Effector memory CD8-positive, alpha-beta T cell (primary cell): Measurements from ENCODE around the gene IL1F10.
A peak's percentile ranks its signal among the peaks of the same experiment; 100 is the strongest.
"Not testable (repeated sequence)": the region's sequence is repeated elsewhere in the genome, so short reads cannot be mapped to it uniquely, and the experiment has no call there.

Source experiments
- ATAC-seq: fragments of 150-1000 bp; cut with Tn5 transposase; replicated peaks from 2 replicates; pipeline ENCODE4 v1.10.0; 2021; ENCODE audit warnings: mild to moderate bottlenecking, moderate library complexity
- DNase-seq, 3 experiments: peaks; one replicate each; pipeline ENCODE4 v3.0.0; 2021
- H3K27ac Mint-ChIP-seq, 2 donors: one replicate each; pipeline ENCODE4 v1.8.0; 2022; ENCODE audit warnings: mild to moderate bottlenecking in 2 of 2, mixed read lengths in 2 of 2, moderate library complexity in 2 of 2
- H3K27me3 Mint-ChIP-seq, 2 donors: one replicate each; pipeline ENCODE4 v1.8.0; 2022; ENCODE audit warnings: mixed read lengths in 2 of 2
- H3K36me3 Mint-ChIP-seq: one replicate; pipeline ENCODE4 v1.8.0; 2022; ENCODE audit warnings: mild to moderate bottlenecking, moderate library complexity, mixed read lengths; ENCODE audit not compliant: insufficient read depth
- H3K4me1 Mint-ChIP-seq, 2 donors: one replicate each; pipeline ENCODE4 v1.8.0; 2022; ENCODE audit warnings: low read depth in 2 of 2, mixed read lengths in 2 of 2
- H3K4me3 Mint-ChIP-seq, 2 donors: one replicate each; pipeline ENCODE4 v1.8.0; 2022; ENCODE audit warnings: mild to moderate bottlenecking in 2 of 2, mixed read lengths in 2 of 2, moderate library complexity in 2 of 2
- H3K9me3 Mint-ChIP-seq, 2 donors: one replicate each; pipeline ENCODE4 v1.8.0; 2022; ENCODE audit warnings: mixed read lengths in 2 of 2

The IL1F10 gene

DNA sequence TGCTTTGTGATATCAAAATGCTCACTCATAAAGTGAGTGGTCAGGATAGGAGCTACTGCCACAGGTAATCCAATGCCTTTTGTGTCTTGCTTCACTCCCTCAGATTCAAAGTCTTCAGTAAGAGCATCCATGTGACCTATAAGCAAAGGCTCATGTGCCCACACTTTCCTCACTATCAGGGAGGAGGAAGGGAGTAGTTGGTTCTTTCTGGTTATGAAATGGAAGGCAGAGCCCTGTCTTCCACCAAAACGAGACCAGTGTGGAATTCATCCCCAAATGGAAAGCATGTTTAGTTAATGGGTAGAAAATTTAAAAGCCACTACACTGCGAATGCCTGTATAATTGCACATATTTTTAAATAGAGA, 25.8 kb downstream of the IL1F10 start:
- Mint-ChIP-seq H3K36me3 (no peaks in the 10 kb centered on the region), H3K4me3 (no peak overlapping the region), H3K9me3 (peaks cover 0 to 2% of the 10 kb centered on the region in 2 donors), H3K4me1 (peaks cover 9% of the 10 kb centered on the region in 2 donors), H3K27me3 (peaks cover 7 to 9% of the 10 kb centered on the region in 2 donors), H3K27ac (no peak overlapping the region)
- DNase-seq (no peak), ATAC-seq (no peak)

DNA sequence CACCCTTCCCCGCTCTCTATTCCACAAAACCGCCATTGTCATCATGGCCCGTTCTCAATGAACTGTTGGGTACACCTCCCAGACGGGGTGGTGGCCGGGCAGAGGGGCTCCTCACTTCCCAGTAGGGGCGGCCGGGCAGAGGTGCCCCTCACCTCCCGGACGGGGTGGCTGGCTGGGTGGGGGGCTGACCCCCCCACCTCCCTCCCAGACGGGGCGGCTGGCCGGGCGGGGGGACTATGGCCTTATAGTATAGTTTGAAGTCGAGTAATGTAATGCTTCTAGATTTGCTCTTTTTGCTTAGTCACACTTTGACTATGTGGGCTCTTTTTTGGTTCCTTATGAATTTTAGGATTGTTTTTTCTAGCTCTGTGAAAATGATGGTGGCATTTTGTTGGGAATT, 28.5 kb downstream of the IL1F10 start:
- not testable (repeated sequence) for H3K4me3 Mint-ChIP-seq, ATAC-seq, H3K27ac Mint-ChIP-seq, H3K4me1 Mint-ChIP-seq, H3K36me3 Mint-ChIP-seq, DNase-seq, H3K9me3 Mint-ChIP-seq
- H3K27me3 Mint-ChIP-seq = peaks cover 9 to 11% of the 10 kb centered on the region in 2 donors

DNA sequence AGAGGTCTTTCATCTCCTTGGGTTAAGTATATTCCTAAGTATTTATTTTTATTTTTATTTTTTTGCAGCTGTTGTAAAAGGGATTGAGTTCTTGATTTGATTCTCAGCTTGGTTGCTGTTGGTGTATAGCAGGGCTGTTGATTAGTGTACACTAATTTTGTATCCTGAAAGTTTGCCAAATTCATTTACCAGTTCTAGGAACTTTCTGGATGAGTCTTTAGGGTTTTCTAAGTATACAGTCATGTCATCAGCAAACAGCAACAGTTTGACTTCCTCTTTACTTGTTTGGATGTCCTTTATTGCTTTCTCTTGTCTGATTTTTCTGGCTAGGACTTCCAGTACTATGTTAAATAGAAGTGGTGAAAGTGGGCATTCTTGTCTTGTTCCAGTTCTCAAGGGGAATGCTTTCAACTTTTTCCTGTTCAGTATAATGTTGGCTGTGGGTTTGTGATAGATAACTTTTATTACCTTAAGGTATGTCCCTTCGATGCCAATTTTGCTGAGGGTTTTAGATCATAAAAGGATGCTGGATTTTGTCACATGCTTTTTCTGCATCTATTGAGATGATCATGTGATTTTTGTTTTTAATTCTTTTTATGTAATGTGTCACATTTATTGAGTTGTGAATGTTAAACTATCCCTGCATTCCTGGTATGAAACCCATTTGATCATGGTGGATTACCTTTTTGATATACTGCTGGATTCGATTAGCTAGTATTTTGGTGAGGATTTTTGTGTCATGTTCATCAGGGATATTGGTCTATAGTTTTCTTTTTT, 29.3 kb downstream of the IL1F10 start:
- not testable (repeated sequence) for H3K4me3 Mint-ChIP-seq, H3K4me1 Mint-ChIP-seq, ATAC-seq, DNase-seq, H3K36me3 Mint-ChIP-seq, H3K9me3 Mint-ChIP-seq
- peak overlapping the region in 1 of 2 donors; percentile 44 for H3K27ac Mint-ChIP-seq
- peaks cover 10 to 11% of the 10 kb centered on the region in 2 donors for H3K27me3 Mint-ChIP-seq

DNA sequence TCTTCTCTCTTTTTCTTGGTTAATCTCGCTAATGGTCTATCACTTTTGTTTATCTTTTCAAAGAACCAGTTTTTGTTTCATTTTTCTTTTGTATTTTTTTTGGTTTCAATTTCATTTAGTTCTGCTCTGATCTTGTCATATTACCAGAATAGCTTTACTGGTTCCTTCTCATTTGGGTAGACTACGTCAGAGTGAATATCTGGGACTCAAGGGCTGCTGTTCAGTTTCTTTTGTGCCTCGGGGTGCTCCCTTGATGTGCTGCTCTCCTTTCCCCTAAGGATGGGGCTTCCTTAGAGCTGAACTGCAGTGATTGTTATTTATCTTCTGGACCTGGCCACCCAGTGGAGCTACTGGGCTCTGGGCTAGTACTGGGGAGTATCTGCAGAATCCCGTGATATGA, 30.3 kb downstream of the IL1F10 start:
- Mint-ChIP-seq H3K4me3 (peak overlapping the region; percentile 48 to 72), H3K4me1 (peaks cover 9% of the 10 kb centered on the region in 2 donors), H3K27ac (peak overlapping the region; percentile 44 to 60), H3K36me3 (no peaks in the 10 kb centered on the region), H3K27me3 (peaks cover 20% of the 10 kb centered on the region in 2 donors), H3K9me3 (peaks cover 0 to 6% of the 10 kb centered on the region in 2 donors)
- no peak for DNase-seq
- peak; percentile 46 for ATAC-seq

DNA sequence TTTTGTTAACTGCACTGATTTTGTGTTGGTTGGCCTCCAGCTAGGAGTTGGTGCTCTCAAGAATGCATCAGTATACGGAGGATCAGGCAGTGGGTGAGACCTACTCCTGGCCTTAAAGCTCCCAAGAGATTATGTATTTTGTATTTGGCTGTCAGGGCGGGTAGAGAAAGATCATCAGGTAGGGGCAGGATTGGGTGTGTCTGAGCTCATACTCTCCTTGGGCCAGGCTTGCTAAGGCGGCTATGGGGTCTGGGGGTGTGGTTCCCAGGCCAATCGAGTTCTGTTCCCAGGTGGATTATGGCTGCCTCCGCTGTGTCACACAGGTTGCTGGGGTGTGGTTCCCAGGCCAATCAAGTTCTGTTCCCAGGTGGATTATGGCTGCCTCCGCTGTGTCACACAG, 30.8 kb downstream of the IL1F10 start:
- Mint-ChIP-seq H3K27ac (peak overlapping the region; percentile 44 to 60), H3K4me3 (peak overlapping the region; percentile 48 to 72), H3K36me3 (no peaks in the 10 kb centered on the region), H3K9me3 (peaks cover 0 to 6% of the 10 kb centered on the region in 2 donors), H3K27me3 (peaks cover 20% of the 10 kb centered on the region in 2 donors), H3K4me1 (peaks cover 9% of the 10 kb centered on the region in 2 donors)
- ATAC-seq (no peak), DNase-seq (no peak)

DNA sequence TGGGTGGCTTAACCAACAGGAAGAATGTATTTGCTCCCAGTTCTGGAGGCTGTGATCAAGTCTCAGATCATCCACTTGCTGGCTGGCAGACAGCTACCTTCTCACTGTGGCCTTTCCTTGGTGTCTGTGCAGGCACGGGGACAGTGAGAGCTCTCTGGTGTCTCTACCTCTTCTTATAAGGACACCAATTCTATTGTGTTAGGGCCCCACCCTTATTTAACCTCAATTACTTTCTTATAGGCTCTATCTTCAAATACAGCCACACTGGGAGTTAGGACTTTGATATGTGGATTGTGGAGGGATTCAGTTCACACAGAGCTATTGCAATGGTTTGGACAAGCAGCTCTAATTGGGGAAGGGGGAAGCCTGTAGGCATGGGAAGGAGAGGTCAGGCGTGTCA, 34.4 kb downstream of the IL1F10 start:
- ATAC-seq = no peak
- no peak overlapping the region for H3K4me3 Mint-ChIP-seq
- H3K27me3 Mint-ChIP-seq = peaks cover 17 to 20% of the 10 kb centered on the region in 2 donors
- H3K36me3 Mint-ChIP-seq = no peaks in the 10 kb centered on the region
- no peak for DNase-seq
- peaks cover 0 to 6% of the 10 kb centered on the region in 2 donors for H3K9me3 Mint-ChIP-seq
- peaks cover 9% of the 10 kb centered on the region in 2 donors for H3K4me1 Mint-ChIP-seq
- no peak overlapping the region for H3K27ac Mint-ChIP-seq

DNA sequence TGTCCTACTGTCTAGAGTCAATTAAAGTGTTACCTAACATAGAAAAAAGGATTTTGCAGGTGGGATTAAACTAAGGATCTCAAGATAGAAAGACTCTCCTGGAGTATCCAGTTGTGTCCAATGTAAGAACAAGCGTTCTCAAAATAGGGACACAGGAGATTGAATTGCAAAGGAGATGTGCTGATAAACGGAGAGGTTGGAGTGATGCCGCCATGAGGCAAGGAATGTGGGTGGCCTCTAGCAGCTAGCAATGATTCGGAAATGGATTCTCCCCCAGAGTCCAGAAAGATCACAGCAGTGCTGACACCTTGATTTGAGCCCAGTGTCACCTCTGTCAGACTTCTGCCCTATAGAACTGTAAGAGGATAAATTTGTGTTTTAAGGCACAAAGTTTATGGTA, 35.5 kb downstream of the IL1F10 start:
- Mint-ChIP-seq H3K27ac (no peak overlapping the region), H3K9me3 (peaks cover 0 to 5% of the 10 kb centered on the region in 2 donors), H3K36me3 (no peaks in the 10 kb centered on the region), H3K4me1 (peaks cover 1 to 2% of the 10 kb centered on the region in 2 donors), H3K4me3 (no peak overlapping the region), H3K27me3 (peaks cover 18 to 23% of the 10 kb centered on the region in 2 donors)
- ATAC-seq (no peak), DNase-seq (no peak)

DNA sequence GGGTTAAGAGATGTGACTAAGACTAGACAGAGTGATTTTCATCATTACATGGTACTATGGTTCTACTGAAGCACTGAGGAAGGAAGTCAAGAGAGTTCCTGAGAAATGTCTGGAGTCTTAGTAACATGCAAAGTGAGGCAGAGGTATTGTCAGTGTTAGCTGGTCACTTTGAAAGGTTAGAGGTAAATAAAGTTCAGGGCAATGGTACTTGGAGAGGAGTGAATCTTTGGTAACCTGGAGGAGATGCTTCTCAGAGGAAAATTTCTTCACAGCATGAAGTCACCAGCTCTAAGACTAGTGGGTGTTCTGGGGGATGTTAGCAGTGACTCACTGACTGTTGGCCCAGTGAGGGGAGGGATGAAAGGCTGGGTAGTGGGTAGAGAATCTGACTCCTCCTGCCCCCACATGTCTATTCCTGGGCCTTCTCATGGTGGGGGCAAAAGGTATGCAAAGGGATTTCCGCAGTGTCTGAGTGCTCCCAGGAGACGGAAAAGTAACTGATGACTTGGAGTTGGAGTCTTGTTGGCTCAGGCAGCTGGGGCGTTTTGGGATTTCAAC, 36.4 kb downstream of the IL1F10 start:
- Mint-ChIP-seq H3K4me3 (no peak overlapping the region), H3K36me3 (no peaks in the 10 kb centered on the region), H3K4me1 (no peaks in the 10 kb centered on the region), H3K27ac (no peak overlapping the region), H3K27me3 (peaks cover 25 to 31% of the 10 kb centered on the region in 2 donors), H3K9me3 (peaks cover 0 to 5% of the 10 kb centered on the region in 2 donors)
- DNase-seq = no peak
- ATAC-seq = no peak

DNA sequence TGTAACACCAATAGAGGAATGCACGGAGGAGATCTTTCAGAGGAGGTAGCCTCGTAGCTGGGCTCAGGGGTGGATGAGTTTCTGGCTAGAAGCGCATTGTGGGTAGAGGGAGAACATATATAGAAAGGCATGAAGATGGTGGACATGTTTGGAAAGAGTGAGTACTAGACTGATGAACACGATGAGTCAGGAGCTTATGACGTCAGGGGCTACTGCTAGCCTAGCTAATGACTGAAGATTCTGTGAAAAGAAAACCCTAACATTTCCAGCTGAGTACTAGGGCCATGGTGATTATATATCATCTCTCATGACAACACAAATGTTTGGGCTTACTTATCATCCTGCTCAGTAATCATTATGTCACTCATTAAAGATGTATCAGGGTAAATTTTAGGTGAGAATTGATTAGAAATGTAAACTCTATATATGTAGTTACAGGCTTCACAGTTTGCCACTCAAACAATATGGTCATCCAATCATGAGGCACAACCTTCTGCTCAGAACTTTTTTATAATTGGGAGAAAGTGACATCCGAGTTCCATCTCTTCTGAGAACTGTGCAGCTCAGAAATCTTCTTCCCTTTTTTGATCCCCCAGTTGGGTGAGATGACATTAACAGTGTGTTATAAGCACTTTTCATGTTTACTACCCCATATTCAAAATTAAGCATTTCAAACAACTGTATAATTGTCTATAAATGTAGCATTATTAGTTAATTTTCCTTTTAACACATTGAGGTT, 37.4 kb downstream of the IL1F10 start:
- no peak overlapping the region for H3K4me3 Mint-ChIP-seq
- peaks cover 25 to 31% of the 10 kb centered on the region in 2 donors for H3K27me3 Mint-ChIP-seq
- peaks cover 0 to 5% of the 10 kb centered on the region in 2 donors for H3K9me3 Mint-ChIP-seq
- DNase-seq = no peak
- ATAC-seq = no peak
- no peaks in the 10 kb centered on the region for H3K36me3 Mint-ChIP-seq
- no peak overlapping the region for H3K27ac Mint-ChIP-seq
- H3K4me1 Mint-ChIP-seq = no peaks in the 10 kb centered on the region

DNA sequence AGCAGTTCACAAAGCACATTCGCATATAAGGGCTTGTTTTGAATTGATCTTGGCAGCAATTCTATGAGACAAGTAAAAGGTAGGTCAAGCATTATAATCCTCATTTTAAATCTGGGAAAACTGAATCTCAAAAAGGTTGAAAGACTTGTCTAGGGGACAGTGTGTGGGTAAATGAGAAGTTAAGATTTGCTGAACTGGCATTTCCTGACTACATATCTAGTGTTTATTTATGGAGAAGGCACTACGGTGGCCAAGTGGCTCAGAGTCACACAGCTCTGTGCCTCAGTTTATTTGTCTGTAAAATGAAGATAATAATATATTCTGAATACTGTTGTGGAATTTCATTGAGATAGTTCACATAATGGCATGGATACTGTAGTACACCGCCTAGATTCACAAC, 43.4 kb downstream of the IL1F10 start:
- no peak overlapping the region for H3K27ac Mint-ChIP-seq
- H3K4me3 Mint-ChIP-seq = no peak overlapping the region
- no peaks in the 10 kb centered on the region for H3K9me3 Mint-ChIP-seq
- ATAC-seq (no peak), DNase-seq (no peak)
- peaks cover 11 to 12% of the 10 kb centered on the region in 2 donors for H3K27me3 Mint-ChIP-seq
- H3K4me1 Mint-ChIP-seq = peaks cover 0 to 5% of the 10 kb centered on the region in 2 donors
- H3K36me3 Mint-ChIP-seq = no peaks in the 10 kb centered on the region

DNA sequence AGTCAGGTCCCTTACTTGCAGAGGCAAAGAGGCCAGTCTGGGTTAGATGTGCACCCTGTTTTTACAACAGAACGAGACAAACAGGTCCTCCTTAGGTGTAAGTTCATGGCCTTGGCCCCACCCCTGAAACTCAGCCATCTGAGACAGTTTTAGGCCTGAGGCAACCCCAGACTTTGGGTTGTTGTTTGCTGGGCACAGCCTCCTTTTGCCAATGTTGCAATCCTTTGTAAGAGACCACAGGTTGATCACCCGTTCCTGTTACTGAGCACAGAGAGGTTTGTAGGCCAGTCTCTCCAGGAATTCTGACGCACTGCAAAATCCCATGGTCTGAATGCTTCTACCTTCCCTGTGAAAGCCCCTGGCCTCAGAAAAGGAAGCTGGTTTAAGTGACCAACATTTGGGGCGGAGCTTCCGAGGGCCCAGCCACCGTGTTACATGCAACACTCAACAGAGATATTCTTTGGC, 44.1 kb downstream of the IL1F10 start:
- ATAC-seq = no peak
- no peaks in the 10 kb centered on the region for H3K36me3 Mint-ChIP-seq
- H3K4me3 Mint-ChIP-seq = no peak overlapping the region
- H3K27me3 Mint-ChIP-seq = peaks cover 10 to 11% of the 10 kb centered on the region in 2 donors
- no peaks in the 10 kb centered on the region for H3K9me3 Mint-ChIP-seq
- peaks cover 0 to 8% of the 10 kb centered on the region in 2 donors for H3K4me1 Mint-ChIP-seq
- DNase-seq = no peak
- H3K27ac Mint-ChIP-seq = no peak overlapping the region

DNA sequence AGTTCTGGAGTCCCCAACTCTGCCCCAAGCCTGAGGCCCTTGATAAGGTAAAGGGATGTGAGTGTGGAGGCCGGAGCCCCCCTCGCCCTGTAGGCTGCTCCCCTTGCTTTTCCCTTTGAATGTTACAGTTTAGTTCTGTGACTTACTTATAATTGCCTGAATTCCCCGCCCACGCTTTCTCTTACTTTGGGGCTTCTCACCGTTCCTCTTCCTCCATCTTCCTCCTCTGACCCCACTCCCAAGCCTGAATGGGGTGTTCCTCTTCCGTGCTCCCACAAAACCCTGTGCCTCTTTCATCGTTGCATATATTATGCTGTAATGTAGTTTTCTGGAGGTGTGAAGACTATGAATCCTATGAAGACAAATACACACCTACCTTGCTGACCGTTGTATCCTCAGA, 44.7 kb downstream of the IL1F10 start:
- peaks cover 0 to 8% of the 10 kb centered on the region in 2 donors for H3K4me1 Mint-ChIP-seq
- peaks cover 6 to 11% of the 10 kb centered on the region in 2 donors for H3K27me3 Mint-ChIP-seq
- H3K9me3 Mint-ChIP-seq = no peaks in the 10 kb centered on the region
- ATAC-seq (no peak), DNase-seq (no peak)
- H3K36me3 Mint-ChIP-seq = no peaks in the 10 kb centered on the region
- no peak overlapping the region for H3K4me3 Mint-ChIP-seq
- no peak overlapping the region for H3K27ac Mint-ChIP-seq

DNA sequence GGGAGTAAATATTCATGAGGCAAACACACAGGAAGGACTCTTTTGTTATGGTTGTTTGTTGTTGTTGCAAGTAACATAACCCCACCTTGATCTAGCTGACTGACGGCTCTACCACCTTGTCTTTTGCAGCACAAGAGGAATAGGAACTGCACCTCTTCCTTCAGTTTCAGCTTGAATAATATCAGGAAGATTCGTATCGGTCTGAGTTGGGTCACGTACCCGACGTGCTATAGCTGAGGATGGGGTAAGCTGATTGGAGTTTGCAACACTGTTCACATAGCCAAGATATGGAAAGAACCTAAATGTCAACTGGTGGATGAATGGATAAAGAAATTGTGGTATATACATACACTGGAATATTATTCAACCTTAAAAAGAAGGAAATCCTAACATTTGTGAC, 45.1 kb downstream of the IL1F10 start:
- no peak overlapping the region for H3K4me3 Mint-ChIP-seq
- no peaks in the 10 kb centered on the region for H3K36me3 Mint-ChIP-seq
- no peak overlapping the region for H3K27ac Mint-ChIP-seq
- H3K27me3 Mint-ChIP-seq = peaks cover 6 to 11% of the 10 kb centered on the region in 2 donors
- H3K4me1 Mint-ChIP-seq = peaks cover 0 to 8% of the 10 kb centered on the region in 2 donors
- no peaks in the 10 kb centered on the region for H3K9me3 Mint-ChIP-seq
- ATAC-seq = no peak
- DNase-seq = no peak
